K562 (cell line): ENCODE measurements around the gene PHKB. TPM values are rescaled to one million over a fixed set of nuclear protein-coding genes. Genes with fewer than 3 reads are reported as not detected.
A peak's percentile ranks its signal among the peaks of the same experiment; 100 is the strongest.

Experiments
- BCLAF1 ChIP-seq, 2 experiments: fragments of 450-650 bp in 1 of 2; IDR thresholded peaks; 2 replicates each; pipeline ENCODE4 v1.6.1; 2011 to 2017; ENCODE audit warnings: low read depth in 2 of 2, antibody characterized with exemption in 1 of 2, borderline replicate concordance in 1 of 2, low read length in 1 of 2, mild to moderate bottlenecking in 1 of 2, mixed read lengths in 1 of 2; ENCODE audit not compliant: control insufficient read depth in 1 of 2
- CXXC5 ChIP-seq: fragments of 250-450 bp; sonication (Bioruptor Pico); IDR thresholded peaks from 2 replicates; pipeline ENCODE4 v1.8.0; 2022; ENCODE audit warnings: inconsistent platforms, mild to moderate bottlenecking, moderate library complexity
- DDX20 ChIP-seq: fragments of 450-650 bp; IDR thresholded peaks from 2 replicates; pipeline ENCODE4 v1.6.1; 2016; ENCODE audit warnings: missing genetic modification characterization, low read depth, mild to moderate bottlenecking, missing compliant biosample characterization, moderate library complexity
- EWSR1 ChIP-seq: fragments of 450-650 bp; IDR thresholded peaks from 2 replicates; pipeline ENCODE4 v1.6.1; 2018; ENCODE audit warnings: borderline replicate concordance, mild to moderate bottlenecking, low read depth, moderate library complexity; ENCODE audit not compliant: partially characterized antibody
- HNRNPLL ChIP-seq: fragments of 200-400 bp; formaldehyde crosslinking; IDR thresholded peaks from 2 replicates; pipeline ENCODE4 v1.6.1; 2017; ENCODE audit warnings: low read length, low read depth, mild to moderate bottlenecking; ENCODE audit not compliant: poor library complexity, severe bottlenecking
- LEF1 ChIP-seq: fragments of 450-650 bp; IDR thresholded peaks from 2 replicates; pipeline ENCODE4 v1.6.1; 2016; ENCODE audit warnings: mild to moderate bottlenecking
- MYNN ChIP-seq, 2 experiments: sonication (generic); formaldehyde crosslinking in 1 of 2; IDR thresholded peaks; 2 replicates each; pipeline versions ENCODE4 v1.5.0 to v1.6.1; 2016 to 2020; ENCODE audit warnings: antibody characterized with exemption in 1 of 2, missing genetic modification reagents in 1 of 2
- NFE2 ChIP-seq: IDR thresholded peaks from 2 replicates; pipeline ENCODE4 v1.6.1; 2014; ENCODE audit warnings: antibody characterized with exemption, low read depth
- SMARCE1 ChIP-seq: fragments of 450-650 bp; IDR thresholded peaks from 2 replicates; pipeline ENCODE4 v1.7.1; 2016; ENCODE audit warnings: mild to moderate bottlenecking
- TAF1 ChIP-seq: IDR thresholded peaks from 2 replicates; pipeline ENCODE4 v1.6.1; 2011; ENCODE audit warnings: mild to moderate bottlenecking, low read length, moderate library complexity; ENCODE audit not compliant: insufficient read depth, control insufficient read depth, severe bottlenecking; ENCODE audit errors: extremely low read depth
- ZNF445 ChIP-seq: fragments of 250-450 bp; sonication (Bioruptor Pico); IDR thresholded peaks from 2 replicates; pipeline ENCODE4 v1.4.0; 2020; ENCODE audit warnings: low read depth, mild to moderate bottlenecking, moderate library complexity
- polyA plus RNA-seq, 8 experiments: library from polyadenylated mRNA; depleted of rRNA in 4 of 8; stranded (reverse) in 5 of 8; unstranded in 3 of 8; fragments of >200 nt; fragmentation: Nextera tagmentation in 2 of 8; fragmentation: Illumina TruSeq in 1 of 8; extraction: Ambion mirVana in 2 of 8; extraction: Trizol in 1 of 8; gene quantifications; 2 replicates each; pipeline versions ENCODE4 v1.2.1 to v1.2.3, GENCODE V29; 2011 to 2014; ENCODE audit warnings: inconsistent platforms in 1 of 8, missing spikeins in 1 of 8
- total RNA-seq, 7 experiments: library from RNA; depleted of rRNA in 6 of 7; stranded (reverse); fragments of >200 nt in 6 of 7; fragmentation: Illumina TruSeq in 2 of 7; extraction: Trizol in 2 of 7; gene quantifications; 2 replicates each; pipeline versions ENCODE4 v1.2.1 to v1.2.3, GENCODE V29; 2011 to 2021; ENCODE audit warnings: low replicate concordance in 1 of 7
- TF ChIP-seq, protein P1 (sequence below): fragments of 450-650 bp; IDR thresholded peaks from 2 replicates; pipeline ENCODE4 v1.6.1; 2018; ENCODE audit not compliant: partially characterized antibody
- TF ChIP-seq, protein P2 (sequence below): sonication (generic); formaldehyde crosslinking; IDR thresholded peaks from 2 replicates; pipeline ENCODE4 v1.4.0; 2020; ENCODE audit warnings: mild to moderate bottlenecking, missing genetic modification reagents
- TF ChIP-seq, protein P3 (sequence below): sonication (generic); formaldehyde crosslinking; IDR thresholded peaks from 2 replicates; pipeline ENCODE4 v1.8.0; 2023; ENCODE audit warnings: mild to moderate bottlenecking, missing genetic modification reagents

The PHKB gene
- total and polyA plus RNA-seq, 9 of the 15 experiments (the other 6 are each of a cell fraction or from before 2014, with no cell fraction given), result 24.7 to 92.3 (median 67.0) TPM

GRCh38 chr16:47492428-47493377 lies 31.6 kb downstream of the PHKB start (continued):
- TF ChIP-seq ZNF445 (CRISPR knock-in tag) (no peak), EWSR1 (no peak), CXXC5 (peak; percentile 61), HNRNPLL (peak; percentile 32), TAF1 (peak; percentile 88), LEF1 (peak; percentile 54; the same call in 1 of the 2 replicates), BCLAF1 (IDR thresholded peaks at IDR 0.05; ENCODE audit: borderline replicate concordance in 1 of 2, control insufficient read depth in 1 of 2, low read depth in 2 of 2, low read length in 1 of 2) (no peak), NFE2 (peak; percentile 77), DDX20 (tag) (no peak), MYNN (IDR thresholded peaks at IDR 0.05) (peak; percentile 83), MYNN (CRISPR knock-in tag; IDR thresholded peaks at IDR 0.05) (no peak), SMARCE1 (peak; percentile 56; the same call in 1 of the 2 replicates)
- TF ChIP-seq, protein P1, sequence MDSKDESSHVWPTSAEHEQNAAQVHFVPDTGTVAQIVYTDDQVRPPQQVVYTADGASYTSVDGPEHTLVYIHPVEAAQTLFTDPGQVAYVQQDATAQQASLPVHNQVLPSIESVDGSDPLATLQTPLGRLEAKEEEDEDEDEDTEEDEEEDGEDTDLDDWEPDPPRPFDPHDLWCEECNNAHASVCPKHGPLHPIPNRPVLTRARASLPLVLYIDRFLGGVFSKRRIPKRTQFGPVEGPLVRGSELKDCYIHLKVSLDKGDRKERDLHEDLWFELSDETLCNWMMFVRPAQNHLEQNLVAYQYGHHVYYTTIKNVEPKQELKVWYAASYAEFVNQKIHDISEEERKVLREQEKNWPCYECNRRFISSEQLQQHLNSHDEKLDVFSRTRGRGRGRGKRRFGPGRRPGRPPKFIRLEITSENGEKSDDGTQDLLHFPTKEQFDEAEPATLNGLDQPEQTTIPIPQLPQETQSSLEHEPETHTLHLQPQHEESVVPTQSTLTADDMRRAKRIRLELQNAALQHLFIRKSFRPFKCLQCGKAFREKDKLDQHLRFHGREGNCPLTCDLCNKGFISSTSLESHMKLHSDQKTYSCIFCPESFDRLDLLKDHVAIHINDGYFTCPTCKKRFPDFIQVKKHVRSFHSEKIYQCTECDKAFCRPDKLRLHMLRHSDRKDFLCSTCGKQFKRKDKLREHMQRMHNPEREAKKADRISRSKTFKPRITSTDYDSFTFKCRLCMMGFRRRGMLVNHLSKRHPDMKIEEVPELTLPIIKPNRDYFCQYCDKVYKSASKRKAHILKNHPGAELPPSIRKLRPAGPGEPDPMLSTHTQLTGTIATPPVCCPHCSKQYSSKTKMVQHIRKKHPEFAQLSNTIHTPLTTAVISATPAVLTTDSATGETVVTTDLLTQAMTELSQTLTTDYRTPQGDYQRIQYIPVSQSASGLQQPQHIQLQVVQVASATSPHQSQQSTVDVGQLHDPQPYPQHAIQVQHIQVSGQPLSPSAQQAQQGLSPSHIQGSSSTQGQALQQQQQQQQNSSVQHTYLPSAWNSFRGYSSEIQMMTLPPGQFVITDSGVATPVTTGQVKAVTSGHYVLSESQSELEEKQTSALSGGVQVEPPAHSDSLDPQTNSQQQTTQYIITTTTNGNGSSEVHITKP, result peak; percentile 53
- TF ChIP-seq, protein P2, sequence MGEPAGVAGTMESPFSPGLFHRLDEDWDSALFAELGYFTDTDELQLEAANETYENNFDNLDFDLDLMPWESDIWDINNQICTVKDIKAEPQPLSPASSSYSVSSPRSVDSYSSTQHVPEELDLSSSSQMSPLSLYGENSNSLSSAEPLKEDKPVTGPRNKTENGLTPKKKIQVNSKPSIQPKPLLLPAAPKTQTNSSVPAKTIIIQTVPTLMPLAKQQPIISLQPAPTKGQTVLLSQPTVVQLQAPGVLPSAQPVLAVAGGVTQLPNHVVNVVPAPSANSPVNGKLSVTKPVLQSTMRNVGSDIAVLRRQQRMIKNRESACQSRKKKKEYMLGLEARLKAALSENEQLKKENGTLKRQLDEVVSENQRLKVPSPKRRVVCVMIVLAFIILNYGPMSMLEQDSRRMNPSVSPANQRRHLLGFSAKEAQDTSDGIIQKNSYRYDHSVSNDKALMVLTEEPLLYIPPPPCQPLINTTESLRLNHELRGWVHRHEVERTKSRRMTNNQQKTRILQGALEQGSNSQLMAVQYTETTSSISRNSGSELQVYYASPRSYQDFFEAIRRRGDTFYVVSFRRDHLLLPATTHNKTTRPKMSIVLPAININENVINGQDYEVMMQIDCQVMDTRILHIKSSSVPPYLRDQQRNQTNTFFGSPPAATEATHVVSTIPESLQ, result no peak
- TF ChIP-seq, protein P3, sequence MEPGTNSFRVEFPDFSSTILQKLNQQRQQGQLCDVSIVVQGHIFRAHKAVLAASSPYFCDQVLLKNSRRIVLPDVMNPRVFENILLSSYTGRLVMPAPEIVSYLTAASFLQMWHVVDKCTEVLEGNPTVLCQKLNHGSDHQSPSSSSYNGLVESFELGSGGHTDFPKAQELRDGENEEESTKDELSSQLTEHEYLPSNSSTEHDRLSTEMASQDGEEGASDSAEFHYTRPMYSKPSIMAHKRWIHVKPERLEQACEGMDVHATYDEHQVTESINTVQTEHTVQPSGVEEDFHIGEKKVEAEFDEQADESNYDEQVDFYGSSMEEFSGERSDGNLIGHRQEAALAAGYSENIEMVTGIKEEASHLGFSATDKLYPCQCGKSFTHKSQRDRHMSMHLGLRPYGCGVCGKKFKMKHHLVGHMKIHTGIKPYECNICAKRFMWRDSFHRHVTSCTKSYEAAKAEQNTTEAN (CRISPR knock-in tag), result no peak
